ENCODE results near the gene AMELY.
"Not testable (repeated sequence)": the region's sequence is repeated elsewhere in the genome, so short reads cannot be mapped to it uniquely, and the experiment has no call there.

AMELY gene, protein sequence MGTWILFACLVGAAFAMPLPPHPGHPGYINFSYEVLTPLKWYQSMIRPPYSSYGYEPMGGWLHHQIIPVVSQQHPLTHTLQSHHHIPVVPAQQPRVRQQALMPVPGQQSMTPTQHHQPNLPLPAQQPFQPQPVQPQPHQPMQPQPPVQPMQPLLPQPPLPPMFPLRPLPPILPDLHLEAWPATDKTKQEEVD

DNA sequence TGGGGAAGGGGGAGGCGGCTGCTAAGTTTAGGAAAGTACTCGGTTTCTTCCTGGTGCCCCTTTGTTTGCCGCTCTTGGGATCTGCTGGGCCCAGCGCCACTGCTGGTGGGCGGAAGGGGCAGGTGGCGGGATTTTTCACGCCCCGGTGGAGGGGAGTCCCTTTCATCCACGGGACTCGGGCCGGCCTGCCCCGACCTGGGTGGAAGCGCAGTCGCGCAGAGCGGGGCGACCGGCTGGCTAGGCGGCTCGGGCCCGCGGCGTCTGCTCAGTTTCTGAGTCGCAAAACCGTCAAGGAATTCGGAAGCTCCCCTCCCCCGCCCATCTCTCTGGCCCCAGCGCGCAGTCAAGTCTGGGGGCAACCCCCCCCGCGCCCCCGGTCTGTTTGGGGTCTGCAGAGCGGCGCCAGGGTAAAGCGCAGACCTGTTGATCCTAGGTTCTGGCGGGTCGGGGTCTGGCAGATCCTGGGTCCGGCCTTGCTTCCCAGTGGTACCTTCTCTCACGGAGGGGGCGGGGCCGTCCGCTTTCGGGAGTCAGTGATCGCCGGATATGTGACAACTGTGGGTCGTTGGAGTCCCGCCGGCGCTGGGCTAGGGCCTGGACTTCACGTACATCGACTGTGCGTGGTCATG, at the start of gene AMELY:
TSS of gene AMELY (minus strand) at position 500 of the 629 bp plus-strand sequence. CDS start 39,144 bp downstream, outside the sequence.
- no peak for DNase-seq (ENCODE audit: low read depth)

- no peak for DNase-seq (ENCODE audit: low read depth)
These were observed 38.4 kb upstream of the AMELY start for GRCh38 chrY:6949947-6950346.

- no peak for DNase-seq (ENCODE audit: low read depth)
These were observed 36.8 kb upstream of the AMELY start for GRCh38 chrY:6948378-6948777.

GRCh38 chrY:6947695-6948094, 36.1 kb upstream of the AMELY start:
- no peak for DNase-seq (ENCODE audit: low read depth)

DNA sequence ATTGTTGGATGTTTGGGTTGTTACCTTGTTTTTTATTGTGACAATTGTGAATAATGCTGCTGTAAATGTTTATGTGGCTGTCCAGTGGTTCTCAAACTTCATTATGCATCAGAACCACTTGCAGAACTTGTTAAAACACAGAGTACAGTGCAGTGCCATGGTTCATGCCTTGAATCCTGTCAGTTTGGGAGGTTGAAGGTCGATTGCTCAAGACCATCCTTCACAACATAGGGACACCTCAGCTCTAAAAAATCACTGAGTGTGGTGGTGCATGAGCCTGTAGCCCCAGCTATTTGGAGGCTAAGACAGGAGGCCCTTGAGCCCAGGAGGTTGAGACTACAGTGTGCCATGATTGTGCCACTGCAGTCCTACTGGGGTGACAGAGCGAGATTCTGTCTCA, 23.9 kb upstream of the AMELY start:
- no peak for DNase-seq (ENCODE audit: low read depth)

DNA sequence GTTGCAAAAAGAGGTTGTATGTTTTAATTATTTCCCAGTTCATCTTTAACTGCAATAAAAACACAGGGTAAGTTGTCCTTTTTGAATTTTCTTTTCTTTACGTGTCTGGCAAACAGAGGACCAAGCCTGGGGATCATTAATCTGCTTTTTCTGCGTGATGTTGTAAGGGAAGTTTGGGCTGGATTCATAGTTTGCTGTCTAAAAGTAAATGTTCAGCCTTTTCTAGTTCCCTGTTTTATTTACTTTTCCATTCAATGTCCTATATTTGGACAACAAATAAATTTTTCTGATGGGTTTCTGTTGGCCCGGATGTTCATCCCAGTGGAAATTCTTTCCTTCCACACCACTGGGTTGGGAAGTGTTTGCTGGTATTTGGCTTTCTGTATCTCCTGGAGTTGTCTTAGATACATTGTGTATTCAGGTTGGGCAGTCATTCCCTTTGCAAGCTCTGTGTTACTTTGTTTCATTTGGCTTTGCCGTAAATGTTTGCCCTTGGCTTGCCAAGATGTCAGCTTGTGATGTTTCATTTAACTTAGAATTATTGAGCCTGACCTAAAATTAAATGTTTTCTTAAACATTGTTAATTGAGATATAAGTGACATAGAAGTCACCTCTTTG, 20.3 kb upstream of the AMELY start:
- DNase-seq (ENCODE audit: low read depth): no peak

GRCh38 chrY:6929237-6929636, 17.7 kb upstream of the AMELY start:
- no peak for DNase-seq (ENCODE audit: low read depth)

GRCh38 chrY:6928265-6928664, 16.7 kb upstream of the AMELY start:
- DNase-seq (ENCODE audit: low read depth): no peak

DNA sequence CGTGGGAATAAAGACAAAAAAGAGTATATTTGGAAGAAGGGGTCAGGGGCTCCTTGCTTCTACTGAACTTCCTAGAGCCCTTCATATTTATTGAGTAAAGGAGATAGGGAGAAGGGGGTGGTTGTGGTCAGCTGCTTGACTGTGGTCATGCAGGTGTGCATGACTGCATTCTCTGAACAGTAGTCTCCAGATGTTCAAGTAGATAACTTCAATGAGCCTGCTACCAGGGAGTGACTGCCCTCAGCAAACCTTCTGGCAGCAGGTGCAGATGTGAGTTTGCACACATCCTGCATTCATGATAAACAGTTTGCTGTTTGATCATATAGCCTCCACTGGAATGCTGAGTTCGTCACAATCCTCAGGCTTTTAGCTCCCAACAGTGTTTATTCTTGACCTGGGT, 9.5 kb upstream of the AMELY start:
- no peak for DNase-seq (ENCODE audit: low read depth)

GRCh38 chrY:6913362-6913761, 1.8 kb upstream of the AMELY start:
- no peak for DNase-seq (ENCODE audit: low read depth)

GRCh38 chrY:6910372-6911252, 940 bp downstream of the AMELY start, which contains the start of gene TBL1Y:
Gene TBL1Y (plus strand): TSS chrY:6910697. CDS start chrY:7025085, 114,388 bp downstream.
- no peak for DNase-seq (ENCODE audit: low read depth)

- no peak for DNase-seq (ENCODE audit: low read depth)
These were observed 1.7 kb downstream of the AMELY start for GRCh38 chrY:6909856-6910255.

DNA sequence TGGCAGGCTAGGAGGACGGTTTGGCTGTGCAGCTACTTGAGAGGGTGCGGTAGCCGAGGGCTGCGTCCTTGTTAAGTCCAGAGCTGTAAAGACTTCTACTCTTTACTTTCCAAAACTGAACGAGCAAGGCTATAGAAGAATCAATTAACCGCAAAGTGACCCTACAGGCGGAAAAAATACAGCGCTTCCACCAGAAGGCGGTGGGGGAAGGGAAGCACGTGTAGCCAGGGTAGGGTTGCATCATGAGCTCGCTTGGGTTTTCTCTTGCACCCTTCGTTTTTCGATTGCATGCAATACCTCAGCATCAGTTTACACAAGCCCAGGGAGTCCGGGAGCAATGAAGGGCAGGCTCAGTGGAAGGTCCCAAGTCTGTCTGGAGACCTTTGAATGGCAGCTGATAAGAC, 2.4 kb downstream of the AMELY start:
- DNase-seq (ENCODE audit: low read depth): no peak

DNA sequence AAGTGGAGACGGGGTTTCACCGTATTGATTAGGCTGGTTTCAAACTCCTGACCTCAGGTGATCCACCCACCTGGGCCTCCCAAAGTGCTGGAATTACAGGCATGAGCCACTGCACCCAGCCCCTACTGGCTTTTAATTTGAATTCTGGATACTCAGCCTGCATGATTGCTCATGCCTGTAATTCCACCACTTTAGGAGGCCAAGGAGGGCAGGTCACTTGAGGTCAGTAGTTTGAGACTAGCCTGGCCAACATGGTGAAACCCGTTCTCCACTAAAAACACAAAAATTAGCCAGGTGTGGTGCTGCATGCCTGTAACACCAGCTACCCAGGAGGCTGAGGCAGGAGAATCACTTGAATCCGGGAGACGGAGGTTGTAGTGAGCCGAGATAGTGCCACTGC, 3.5 kb downstream of the AMELY start:
- DNase-seq (ENCODE audit: low read depth): not testable (repeated sequence)

DNA sequence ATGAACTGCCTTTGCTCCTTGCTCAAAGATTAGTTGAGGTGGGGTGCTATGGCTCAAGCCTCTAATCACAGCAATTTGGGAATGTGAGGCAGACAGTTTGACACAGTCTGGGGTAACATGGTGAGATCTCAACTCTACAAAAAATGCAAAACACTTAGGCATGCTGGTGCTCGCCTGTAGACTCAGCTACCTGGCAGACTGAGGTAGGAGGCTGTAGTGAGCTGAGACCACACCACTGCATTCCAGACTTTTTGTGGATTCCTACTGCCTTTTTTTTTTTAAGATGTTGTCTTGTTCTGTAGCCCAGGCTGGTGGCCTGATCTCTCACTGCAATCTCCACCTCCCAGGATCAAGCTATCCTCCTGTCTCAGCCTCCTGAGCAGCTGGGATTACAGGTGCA, 4.0 kb downstream of the AMELY start:
- DNase-seq (ENCODE audit: low read depth): no peak

GRCh38 chrY:6902116-6902515, 9.4 kb downstream of the AMELY start:
- not testable (repeated sequence) for DNase-seq (ENCODE audit: low read depth)

DNA sequence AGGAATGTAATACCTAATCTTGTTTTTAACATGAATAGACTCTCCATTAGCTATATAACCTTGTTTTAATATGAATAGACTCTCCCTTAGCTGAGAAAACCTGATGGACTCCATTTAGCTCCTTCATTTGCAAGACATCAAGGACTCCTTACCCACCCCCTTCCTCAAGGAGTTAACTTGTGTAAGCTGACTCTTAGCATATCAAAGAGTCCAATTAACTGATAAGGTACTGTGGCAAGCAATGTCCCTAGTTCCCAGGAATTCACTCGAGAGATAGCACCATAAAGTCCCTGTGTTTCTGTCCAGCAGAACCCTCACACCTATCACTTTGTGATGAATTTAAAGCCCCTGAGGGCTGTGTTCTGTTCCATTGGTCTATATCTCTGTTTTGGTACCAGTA, 16.3 kb downstream of the AMELY start:
- DNase-seq (ENCODE audit: low read depth): no peak

DNA sequence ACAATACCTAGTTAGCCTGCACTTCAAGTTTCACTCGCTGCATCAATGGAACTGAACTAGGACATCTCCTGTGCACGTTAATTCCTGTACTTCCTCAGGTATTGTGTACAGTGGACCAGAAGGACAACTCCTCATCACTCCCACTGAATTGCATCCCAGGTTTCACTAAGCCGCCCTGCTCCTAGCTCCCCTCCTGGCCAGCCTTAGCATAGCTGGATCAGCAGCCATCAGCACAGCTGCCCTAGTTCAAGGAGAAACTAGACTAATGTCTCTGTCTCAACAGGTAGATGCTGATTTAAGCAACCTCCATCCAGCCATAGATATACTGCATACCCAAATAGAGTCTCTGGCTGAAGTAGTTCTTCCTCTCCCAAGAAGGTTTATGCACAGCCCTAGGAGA, 17.1 kb downstream of the AMELY start:
- DNase-seq (ENCODE audit: low read depth): no peak

DNA sequence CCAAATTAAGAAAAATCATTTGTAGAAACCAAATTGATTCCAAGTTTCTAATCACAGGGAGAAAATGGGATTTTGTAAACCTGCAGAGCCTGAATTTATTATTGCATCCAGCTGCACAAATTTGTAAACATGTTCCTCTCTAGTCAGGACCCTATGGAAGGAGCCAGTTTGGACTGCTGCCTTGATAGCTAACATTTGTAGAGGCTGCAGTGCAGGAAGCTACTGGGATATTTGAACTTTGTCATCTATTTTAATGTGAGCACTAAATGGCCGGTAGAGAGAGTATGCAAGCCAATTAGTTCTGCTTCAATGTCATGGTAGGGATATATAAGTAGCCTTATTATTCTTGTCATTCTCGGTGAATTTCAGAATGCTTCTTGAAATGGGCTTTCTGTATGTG, 62.2 kb downstream of the AMELY start:
- DNase-seq (ENCODE audit: low read depth): no peak

- DNase-seq (ENCODE audit: low read depth): not testable (repeated sequence)
These were observed 68.9 kb downstream of the AMELY start for GRCh38 chrY:6842650-6843049.

All from stimulated activated CD8-positive, alpha-beta memory T cell treated with anti-CD3 and anti-CD28 coated beads, Interleukin-15, amount 100 ng/mL, for 1 hour (primary cell).